Measurements from ENCODE around the gene MEPE.
"Not testable (repeated sequence)": the region's sequence is repeated elsewhere in the genome, so short reads cannot be mapped to it uniquely, and the experiment has no call there.

The MEPE gene

DNA sequence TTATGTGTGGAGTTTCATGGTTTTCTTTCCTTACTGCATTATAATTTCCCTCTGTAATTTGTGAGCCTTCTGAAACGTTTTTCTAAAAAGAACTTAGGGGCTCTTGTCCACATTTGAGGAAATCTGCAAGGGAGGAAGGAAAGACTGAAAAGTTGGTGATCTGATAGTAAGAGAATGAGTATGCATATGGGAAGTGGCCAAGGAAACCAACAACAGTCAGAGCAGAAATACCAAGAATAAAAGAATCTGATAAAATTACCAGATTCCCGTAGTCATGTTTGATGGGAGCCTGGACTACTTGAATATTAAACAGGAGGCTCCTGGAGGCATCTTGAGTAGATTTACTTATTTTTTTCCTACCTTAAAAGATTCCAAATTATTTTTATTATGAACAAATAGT, 50.1 kb downstream of the MEPE start:
- no peak for DNase-seq (ENCODE audit: low spot score)

DNA sequence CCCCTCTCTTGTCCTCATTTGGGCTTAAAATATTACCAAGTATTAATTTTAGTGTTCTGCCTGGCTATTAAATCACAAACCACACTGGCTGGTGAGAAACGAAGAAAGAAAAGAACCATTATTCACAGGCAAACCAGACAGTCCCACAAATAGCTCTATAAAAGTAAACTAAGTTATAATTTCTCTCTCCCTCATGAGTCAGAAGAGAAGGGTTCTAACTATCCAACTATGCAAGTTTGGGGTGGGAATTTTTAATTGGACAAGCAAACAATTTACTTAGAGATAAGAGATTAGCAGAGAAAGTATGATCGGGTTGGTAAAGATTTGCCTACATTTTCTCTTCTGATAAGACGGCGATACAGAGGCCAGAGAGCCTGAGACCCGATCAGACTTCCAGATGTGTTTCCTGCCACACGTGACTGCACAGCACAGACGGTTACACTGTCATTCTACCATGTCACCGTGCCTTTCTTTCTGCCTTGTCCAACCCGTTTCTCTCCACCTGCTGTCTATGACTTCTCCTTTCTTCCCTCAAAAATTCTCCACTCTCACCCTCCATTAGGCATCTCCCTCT, 52.3 kb downstream of the MEPE start:
- DNase-seq (ENCODE audit: low spot score) = no peak

DNA sequence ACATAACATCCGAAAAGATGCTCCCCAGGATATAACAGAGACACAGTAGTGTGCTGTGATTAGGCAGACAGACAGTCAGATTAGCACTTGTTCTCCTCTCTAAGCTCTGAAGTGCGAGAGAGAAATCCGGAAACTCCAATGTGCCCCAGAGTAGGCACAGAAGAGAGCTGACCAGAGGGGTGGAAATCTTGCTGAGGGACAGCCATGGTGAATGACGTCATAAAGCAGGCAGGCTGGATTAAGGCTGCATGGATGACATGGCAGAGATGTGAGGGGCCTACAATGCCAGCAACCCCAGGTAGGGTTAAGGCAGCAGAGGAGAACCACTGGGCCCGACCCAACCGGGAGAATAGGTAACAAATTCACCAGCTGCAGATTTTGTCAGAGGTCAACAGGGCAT, 53.3 kb downstream of the MEPE start:
- no peak for DNase-seq (ENCODE audit: low spot score)

DNA sequence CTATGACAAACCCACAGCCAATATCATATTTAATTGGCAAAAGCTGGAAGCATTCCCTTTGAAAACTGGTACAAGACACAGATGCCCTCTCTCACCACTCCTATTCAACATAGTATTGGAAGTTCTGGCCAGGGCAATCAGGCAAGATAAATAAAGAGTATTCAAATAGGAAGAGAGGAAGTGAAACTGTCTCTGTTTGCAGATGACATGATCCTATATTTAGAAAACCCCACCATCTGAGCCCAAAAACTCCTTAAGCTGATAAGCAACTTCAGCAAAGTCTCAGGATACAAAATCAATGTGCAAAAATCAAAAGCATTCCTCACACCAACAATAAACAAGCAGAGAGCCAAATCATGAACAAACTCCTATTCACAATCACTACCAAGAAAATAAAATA, 58.0 kb downstream of the MEPE start:
- not testable (repeated sequence) for DNase-seq (ENCODE audit: low spot score)

DNA sequence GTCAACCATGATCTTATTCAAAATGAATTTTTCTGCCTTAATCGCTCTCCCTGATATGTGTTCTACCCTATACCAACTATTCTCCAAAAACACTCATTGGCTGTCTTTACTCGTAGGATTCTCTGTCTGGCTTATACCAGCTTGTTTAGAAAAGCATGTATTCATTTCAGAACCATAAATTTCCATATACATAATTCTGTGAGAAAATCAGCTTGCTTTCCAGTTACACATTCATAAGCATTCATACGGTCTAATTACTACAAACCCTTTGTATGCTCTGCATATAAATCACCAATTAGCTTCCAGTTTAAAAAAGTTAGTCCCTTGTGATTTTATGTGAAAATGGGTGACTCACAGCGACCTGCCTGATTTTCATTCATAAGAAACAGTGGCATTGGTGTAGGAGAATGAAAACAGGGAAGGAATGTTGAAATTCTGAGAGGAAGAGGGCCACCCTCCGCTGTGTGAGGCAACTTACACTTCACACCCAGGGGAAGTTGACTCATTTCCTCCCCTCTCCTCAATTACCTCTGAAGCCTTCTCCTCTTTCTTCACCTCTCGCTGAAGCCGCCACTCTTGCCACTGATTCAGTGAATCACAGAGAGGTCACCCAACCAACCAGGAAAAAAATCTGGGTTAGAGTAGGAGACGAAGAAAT, 63.3 kb downstream of the MEPE start:
- DNase-seq (ENCODE audit: low spot score) = peak; percentile 44

Measured in globus pallidus (tissue), 1 donor.